Large intestine (tissue), 3 donors: ENCODE data around the gene TMPRSS11D. TPM values are rescaled to one million over a fixed set of nuclear protein-coding genes. Genes with fewer than 3 reads are reported as not detected.

Source experiments
- DNase-seq, 2 donors: peaks; one replicate each; pipeline versions ENCODE4 v3.0.0 to v3.0.0-alpha.2; 2013
- H3K27ac ChIP-seq: one replicate; pipeline ENCODE4 v1.5.1; 2013; ENCODE audit warnings: low read length
- H3K27me3 ChIP-seq: 2 replicates; pipeline ENCODE4 v1.6.1; 2013; ENCODE audit warnings: low read length; ENCODE audit not compliant: control insufficient read depth, insufficient read depth
- H3K36me3 ChIP-seq: 2 replicates; pipeline ENCODE4 v1.6.1; 2013; ENCODE audit warnings: low read length; ENCODE audit not compliant: control insufficient read depth, insufficient read depth
- H3K4me1 ChIP-seq: one replicate; pipeline ENCODE4 v1.6.1; 2013; ENCODE audit warnings: low read length; ENCODE audit not compliant: control insufficient read depth, insufficient read depth
- H3K4me3 ChIP-seq: one replicate; pipeline ENCODE4 v1.5.1; 2013; ENCODE audit warnings: low read length
- H3K9me3 ChIP-seq: one replicate; pipeline ENCODE4 v1.6.1; 2013; ENCODE audit warnings: mild to moderate bottlenecking, low read depth, low read length, moderate library complexity; ENCODE audit not compliant: control insufficient read depth
- WGBS: methylation state at CpG from one replicate; pipeline ENCODE4 v1.1.5; 2013; ENCODE audit warnings: low lambda C conversion rate; ENCODE audit not compliant: insufficient coverage; 5-methylcytosine and 5-hydroxymethylcytosine counted together
- polyA plus RNA-seq: library from polyadenylated mRNA; unstranded; fragments of 120-200 nt; gene quantifications from one replicate; pipeline ENCODE4 v1.2.1, GENCODE V29; 2013

TMPRSS11D gene
- polyA plus RNA-seq, 1 donor = 0.06 TPM

DNA sequence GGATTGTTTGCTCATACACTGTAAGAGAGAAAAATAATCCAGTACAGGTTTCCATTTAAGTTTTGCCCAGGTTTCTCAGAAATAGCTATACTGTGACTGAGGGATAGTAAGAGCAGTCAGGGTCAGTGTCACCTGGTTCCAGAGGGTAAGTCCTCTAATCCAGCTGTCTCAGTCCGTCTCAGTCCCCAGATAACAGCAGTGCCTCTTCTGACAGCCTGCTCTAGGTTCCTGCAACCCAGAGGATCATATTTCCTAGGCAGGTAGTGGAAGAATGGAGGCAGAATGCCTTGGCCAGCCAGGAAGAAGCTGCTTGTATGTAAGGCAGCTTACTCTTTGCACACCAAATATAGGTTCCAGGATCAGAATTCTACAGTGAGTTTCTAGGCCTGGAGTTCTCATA is 107.1 kb downstream of the TMPRSS11D start:
- H3K27me3 ChIP-seq = no peaks in the 10 kb centered on the region
- H3K4me3 ChIP-seq = no peak overlapping the region
- no peak overlapping the region for H3K27ac ChIP-seq
- H3K4me1 ChIP-seq = no peaks in the 10 kb centered on the region
- WGBS = no CpG with 5 or more reads among the region's 1 CpG
- H3K9me3 ChIP-seq = no peaks in the 10 kb centered on the region
- no peak for DNase-seq
- no peaks in the 10 kb centered on the region for H3K36me3 ChIP-seq

Other genes starting within 250 kb of the TMPRSS11D start
- gene UBA6, start 182.8 kb downstream of the TMPRSS11D start, polyA plus RNA-seq = 27.2 TPM
- gene GNRHR, start 129.6 kb downstream of the TMPRSS11D start, polyA plus RNA-seq = 0.55 TPM
- gene TMPRSS11A, start 79.5 kb upstream of the TMPRSS11D start, polyA plus RNA-seq = 0.04 TPM
- not detected for gene TMPRSS11F, start 245.9 kb upstream of the TMPRSS11D start, polyA plus RNA-seq